NCI-H1048 (cell line): ENCODE data around the gene EIF4EBP2.

Experiments
- DNase-seq: peaks from one replicate; lab custom pipeline; 2025; lab: John Stamatoyannopoulos, UW

EIF4EBP2 gene

DNA sequence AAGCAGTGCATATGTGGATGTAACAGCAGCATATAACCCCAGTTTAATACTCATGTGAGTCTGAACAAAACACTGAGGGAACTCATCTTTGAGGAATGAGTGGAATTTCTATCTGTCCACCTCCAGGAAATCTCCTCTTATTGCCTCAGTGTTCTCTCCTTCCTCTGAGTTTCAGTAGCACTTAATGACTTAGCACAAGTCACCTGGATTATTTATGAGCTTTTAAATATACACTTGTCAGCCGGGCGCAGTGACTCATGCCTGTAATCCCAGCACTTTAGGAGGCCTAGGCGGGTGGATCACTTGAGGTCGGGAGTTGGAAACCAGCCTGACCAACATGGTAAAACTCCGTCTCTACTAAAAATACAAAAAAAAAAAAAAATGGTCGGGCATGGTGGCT, 25.8 kb upstream of the EIF4EBP2 start:
- DNase-seq = no peak

DNA sequence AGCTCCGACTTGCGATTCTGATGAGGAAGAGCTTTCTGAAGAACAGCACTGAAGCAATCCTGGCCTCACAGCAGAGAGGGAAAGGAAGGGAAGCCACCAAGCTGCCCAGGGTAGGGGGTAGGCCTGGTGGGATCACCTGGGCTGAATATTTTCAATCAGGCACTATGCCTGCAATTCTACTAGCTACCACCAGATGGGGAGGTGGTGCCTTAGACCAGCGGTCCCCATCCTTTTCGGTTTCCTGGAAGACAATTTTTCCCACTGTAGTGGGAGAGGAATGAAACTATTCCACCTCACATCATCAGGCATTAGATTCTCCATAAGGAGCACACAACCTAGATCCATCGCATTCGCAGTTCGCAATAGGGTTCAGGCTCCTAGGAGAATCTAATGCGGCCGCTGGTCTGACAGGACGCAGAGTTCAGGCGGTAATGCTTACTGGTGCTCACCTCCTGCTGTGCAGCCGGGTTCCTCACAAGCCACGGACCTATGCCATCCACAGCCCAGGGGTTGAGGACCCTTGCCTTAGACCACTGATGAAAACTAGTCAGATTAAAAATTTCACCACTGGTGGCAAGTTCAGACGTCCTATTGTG, 24.3 kb upstream of the EIF4EBP2 start:
- DNase-seq = no peak

DNA sequence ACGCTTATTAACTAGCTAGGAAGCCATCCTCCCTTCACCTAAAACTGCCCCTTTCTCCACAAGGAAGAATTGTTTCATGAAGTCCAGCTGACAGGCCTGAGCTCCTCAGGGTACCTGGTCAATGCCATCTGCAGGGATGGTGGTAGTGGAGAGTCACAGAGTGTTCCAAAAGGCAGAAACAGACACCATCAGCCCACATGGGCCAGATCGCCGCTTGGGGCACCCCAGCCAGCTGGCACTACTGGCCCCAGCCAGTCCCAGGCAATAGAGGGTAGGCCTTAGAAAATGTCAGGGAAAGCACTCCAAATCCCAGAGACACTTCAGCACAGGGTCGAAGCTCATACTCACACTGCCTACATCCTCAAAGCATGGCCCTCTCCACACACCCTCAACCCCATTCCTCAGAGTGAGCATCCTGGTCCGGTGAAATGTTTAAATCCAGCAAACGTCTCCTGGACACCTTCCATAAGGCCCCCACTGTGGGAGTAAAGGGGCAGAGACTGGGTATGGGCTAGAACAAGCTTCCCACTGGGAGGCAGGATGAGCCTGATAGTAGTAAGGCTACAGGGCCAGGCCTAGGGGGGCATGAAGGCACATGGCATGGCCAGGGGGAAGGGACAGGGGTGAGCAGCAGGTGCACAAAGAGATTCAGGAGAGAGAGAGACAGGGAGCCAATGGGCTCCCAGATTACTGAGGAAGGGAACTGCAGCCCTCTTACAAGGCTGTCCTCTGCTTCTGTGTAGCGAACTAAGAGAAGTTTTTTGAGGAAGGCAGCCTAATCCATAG, 23.4 kb upstream of the EIF4EBP2 start:
- no peak for DNase-seq

DNA sequence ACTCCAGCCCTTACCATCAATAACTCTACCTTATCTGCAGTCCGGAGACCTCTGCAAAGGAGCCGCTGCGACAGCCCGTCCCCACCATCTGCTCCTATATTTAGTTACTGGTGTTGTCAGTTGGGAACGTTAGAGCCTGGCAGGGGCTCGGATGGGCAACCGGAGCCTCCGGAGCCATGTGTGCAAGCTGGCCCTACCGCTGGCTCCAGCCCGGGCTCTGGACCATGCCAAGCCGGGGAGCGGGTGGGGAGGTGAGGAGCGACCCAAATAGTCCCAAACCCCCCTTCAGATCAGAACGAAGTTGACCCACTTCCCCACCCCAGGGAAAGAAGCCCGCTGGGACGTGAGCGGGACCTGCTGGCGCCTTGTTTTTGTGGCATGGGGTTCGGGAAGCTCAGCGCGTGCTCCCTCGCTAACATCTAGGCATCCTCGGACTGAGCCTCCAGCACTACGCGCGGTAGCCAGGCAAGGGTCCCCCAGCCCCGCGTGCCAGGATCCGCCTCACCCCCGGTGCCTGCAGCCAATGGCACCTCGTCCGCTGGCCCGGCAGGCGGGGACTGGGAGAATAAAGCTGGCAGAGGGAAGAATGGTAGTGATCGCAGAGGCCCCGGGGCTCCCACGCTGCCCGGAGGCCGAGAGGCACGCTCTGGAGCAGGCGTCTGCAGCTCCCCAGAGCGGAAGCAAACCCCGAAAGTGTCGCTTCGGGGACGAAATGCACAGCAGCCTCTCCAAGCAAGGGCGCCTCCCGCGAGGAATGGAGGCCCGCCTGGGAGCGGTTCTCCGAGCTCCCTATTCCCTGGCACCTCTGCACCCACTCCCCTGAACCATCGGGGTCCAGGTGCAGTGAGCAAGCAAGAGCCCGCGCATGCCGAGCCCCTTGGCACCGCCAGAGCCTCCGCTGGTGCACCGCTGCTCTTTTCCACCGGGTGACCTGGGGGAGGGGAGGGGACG, 22.2 kb upstream of the EIF4EBP2 start:
- peak; percentile 16 for DNase-seq

DNA sequence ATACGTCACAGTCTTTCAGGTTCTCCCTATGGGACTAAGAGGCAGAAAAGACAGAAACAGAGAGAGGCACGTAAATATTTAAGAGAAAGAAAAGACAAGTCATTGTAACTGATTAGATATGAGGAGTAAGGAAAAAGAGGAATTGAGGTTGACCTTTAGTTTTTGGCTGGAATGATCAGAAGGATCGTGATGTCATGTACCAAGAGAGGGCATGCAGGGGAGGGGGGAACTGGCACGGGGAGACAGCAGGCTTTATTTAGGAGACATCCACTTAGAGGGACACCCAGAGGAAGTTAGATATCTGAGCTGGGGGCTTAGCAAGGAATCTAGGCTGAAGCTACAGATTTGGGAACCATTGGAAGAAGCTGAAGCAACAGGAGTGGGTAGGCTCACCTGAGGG, 12.3 kb upstream of the EIF4EBP2 start:
- DNase-seq = no peak

DNA sequence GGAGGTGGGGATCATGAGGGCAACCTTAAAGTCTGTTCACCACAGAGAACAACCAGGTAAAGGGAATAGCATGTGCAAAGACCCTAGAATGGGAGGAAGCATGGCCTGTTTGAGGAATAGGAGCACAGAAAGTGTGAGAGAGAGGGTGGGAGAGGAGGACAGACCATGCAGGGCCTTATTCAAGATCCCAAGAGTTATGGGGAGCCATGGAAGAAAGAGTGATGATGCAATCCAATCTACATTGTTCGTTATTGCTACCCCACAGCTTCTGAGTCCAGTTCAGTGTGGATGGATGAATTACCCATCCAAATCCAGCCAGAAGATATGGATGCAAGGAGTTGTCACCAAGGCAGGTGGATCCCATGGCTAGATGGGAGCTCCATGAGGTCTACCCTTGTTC, 7.8 kb upstream of the EIF4EBP2 start:
- DNase-seq = no peak

DNA sequence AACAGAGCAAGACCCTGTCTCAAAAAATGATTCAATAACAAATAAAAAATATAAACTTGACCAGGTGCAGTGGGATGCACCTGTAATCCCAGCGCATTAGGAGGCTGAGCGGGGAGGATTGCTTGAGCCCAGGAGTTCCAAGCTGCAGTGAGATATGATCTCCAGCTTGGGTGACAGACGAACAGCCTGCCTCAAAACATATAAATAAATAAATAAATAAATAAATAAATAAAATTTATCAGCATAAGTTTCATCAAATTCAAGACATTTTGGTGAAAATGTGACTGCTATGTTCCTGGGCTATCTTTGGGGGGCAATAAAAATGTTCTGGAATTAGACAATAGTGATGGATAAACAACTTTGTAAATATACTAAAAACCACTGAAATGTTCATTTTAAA, 4.8 kb upstream of the EIF4EBP2 start:
- no peak for DNase-seq

DNA sequence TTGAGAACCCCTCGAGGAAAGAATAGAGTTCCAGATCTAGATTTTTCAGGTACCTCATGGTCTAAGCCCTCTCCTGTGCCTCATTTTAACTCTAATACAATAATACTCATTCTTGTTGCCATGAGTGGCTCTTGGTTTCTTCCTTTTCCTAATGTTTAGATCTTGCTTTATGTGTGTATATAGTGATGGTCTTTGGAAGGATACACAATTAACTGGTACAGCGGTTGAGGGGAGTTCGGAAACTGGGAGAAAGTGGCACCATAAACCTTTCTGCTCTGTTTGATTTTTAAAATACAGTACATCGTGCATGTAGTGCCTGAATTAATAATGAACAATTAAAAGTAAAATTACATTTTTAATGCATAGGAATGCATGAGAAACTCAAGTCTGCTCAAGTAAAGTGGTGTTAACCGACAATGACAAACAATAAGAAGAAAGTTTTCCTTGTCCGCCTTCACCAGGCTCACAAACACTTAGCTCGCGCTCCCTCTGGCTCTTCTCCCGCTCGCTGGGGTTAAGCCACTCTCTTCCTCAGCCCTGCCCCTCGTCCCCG, 386 bp upstream of the EIF4EBP2 start:
- DNase-seq = no peak

DNA sequence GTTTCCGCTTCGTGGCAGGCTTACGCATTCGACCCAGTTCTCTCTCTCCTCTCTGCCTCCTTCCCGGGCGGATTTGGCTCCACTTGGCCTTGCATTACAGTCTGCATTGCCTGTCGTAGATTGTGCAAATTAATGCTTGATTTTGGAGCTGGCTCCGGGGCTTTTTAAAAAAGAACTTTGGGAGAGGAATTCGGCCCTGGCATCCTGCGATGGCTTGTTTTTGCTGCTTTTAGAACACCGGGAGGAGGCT, 767 bp downstream of the EIF4EBP2 start:
- no peak for DNase-seq

DNA sequence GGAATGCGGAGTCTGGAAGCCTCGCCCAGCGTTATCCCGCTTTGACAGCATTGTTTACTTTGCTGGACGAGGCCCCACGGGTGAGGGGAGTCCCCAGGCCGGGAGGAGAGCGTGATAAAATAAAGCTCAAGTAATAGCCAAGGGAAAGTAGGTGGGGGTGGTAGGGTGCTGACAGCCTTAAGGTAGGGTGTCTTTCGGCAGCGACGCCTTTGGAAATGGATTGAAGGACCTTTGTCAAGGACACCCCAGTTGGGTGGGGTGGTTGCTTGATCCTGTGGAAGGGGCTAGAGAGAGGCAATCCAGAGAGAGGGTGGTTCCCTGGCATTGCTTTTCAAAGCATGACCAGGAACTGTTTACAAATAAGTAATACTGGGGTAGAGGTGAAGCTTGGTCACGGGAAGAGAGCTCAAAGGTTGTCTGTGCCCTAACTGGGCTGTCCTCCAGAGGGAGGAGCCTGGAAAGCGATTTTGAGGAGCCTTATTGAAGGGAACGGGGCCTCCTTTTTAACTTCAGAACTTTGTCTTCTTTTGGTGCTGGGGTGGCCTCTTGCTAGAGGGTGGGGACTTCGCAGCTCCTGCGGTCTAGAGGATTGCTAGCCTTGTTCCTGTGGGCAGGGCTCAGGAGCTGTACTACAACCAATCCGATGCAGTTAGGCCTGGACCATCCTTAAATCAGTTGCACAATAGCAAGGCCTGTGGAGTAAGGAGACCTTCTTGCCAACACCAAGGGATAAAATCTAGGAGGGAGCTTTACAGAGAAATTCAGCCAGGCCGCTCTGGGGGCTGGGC, 1.3 kb downstream of the EIF4EBP2 start:
- no peak for DNase-seq

DNA sequence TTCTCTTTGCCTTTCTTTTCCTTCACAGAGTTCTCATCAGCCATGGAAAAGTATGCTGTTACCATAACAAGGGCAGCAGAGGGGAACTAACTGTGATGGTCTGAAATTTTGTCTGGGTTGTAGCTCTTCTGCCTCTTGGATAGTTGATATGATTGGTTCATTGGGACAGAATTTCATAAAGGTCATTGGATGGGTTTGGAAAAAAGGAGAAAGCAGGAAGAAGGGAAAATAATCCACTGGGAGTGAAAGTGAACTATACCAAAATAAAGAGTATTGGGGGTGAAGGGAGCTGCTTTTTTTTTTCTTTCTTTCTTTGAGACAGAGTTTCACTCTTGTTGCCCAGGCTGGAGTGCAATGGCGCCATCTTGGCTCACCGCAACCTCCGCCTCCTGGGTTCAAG, 5.8 kb downstream of the EIF4EBP2 start:
- no peak for DNase-seq

DNA sequence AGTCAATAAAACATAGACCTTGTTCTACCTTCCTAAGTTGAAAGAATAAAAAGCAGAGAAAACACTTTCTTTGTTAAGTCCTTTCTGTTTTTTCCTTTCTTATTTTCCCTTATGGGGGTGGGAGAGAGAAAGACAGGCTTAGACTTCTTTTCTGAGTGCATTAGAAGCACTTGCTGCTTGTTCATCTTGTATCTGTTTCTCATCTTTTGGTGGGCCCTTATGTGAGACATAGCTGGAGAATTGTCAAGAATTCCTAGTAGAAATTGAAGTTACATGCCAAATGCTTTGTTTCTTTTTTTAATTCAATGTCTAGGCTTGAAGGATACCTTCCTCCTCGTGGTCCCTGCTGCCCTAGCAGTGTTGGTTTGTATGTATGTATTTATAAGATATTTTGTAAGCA, 6.7 kb downstream of the EIF4EBP2 start:
- DNase-seq = no peak

DNA sequence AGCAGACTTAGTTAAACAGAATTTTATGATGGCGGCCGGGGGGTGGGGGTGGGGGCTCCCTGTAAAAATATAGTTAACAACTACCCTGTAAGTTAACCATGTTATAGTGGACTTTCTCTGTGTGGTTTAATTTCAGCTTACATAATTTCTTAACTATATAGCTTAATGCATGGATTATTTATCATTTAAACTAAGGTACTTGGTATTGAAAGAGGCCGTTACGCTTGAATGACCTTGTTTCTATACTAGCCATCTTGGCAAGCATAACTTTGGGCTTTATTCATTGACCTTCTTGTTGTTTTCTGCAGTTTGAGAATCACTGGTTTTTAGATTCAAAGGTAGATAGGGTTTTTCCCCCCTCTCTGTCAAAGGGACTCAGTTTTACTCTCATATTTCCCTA, 8.4 kb downstream of the EIF4EBP2 start:
- DNase-seq = no peak

DNA sequence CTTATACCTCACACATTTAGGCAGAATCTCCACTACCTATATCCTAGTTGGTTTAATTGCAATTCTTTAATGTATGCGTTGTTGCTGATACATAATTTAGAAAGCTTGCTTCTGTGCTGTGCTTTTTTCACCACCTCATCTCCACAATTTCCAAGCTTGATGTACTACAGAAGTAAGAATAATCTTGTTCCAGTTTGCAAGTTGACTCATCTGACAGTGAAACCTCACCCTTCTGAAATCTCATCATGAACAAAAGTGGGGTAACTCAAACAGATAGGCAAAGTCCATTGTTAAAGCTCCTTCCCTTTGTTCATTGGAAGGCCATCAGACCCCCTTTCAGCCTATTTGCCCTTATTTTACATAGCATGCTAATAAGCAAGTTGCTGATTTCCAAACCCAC, 13.6 kb downstream of the EIF4EBP2 start:
- no peak for DNase-seq

DNA sequence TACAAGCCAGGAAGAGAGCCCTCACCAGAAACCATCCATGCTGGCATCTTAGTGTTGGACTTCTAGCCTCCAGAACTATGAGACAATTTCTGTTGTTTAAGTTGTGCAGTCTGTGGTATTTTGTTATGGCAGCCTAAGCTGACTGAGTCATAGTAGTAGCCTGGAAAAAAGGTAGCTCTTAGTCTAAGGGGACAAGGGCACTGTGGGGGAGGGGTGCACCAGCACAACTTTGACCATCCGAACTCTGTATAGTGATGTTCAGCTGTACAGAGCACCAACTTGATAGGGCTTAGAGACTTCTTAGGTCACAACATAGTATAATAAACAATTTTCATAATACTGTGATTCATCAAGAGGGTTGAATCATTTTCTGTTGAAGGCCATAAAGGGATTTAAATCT, 14.3 kb downstream of the EIF4EBP2 start:
- DNase-seq = no peak

DNA sequence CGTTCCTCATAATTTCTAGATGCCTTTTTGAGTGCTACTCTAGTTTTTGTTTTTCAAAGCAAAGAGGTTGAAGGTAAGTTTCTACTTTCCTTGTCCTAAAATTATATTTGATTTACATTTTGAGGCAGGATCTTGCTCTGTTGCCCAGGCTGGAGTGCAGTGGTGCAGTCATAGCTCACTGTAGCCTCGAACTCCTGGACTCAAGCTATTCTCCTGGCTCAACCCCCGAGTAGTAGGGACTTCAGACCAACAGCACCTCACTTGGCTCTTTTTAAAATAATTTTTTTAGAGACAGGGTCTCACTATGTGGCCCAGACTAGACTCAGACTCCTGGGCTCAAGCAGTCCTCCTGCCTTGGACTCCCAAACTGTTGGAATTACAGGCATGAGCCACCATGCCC, 14.8 kb downstream of the EIF4EBP2 start:
- DNase-seq = no peak

DNA sequence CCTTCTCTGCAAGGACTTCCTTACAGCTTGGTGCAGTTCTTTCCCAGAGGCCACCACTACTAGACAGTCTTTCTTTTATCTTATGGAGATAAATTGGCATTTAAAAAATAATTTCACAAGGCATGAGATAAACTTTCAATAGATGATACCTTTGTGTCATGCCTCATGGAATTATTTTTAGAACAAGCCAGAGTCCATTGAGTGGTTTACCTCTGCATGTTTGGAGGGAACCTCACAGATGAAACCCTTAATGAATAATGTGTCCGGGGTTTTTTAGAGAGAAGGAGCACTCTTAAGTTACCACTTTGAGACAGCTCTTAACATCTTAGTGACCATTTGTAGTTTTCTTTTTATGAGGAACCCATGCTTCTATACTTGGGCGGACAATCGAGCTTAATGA, 20.4 kb downstream of the EIF4EBP2 start:
- DNase-seq = no peak

DNA sequence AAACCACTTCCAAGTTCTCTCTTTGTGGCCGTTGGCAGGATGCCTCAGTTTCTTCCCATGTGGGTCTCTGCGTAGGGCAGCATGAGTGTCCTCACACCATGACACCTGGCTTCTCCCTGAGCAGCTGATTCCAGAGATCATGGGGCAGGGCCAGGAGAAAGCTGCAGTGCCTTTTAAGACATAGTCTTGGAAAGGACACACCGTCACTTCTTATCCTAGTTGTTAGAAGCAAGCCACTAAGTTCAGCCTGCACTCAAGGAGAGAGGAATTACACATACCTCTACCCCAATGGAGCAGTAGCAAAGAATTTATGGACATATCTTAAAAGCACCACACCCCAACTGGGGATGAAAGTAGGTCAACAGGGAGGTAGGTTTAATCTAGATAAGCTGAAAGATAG, 21.2 kb downstream of the EIF4EBP2 start:
- DNase-seq = no peak

DNA sequence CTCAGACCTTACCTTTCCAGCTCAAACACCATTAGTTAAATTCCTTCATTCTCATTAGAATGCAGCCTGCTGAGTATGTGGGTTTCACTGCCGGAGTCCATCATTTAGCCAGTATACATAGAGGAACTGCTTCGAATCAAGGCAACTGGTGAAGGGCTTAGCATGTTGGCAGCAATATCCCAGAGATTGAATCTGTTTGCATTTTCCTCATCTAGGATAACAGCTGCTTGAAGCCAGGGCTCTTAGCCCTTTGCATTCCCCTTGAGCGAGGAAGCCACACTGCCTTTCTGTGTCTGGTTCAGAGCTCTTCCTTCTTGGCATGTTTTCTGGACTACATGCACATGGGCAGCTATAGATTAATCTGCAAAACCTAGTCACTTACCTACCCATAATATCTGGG, 22.9 kb downstream of the EIF4EBP2 start:
- no peak for DNase-seq

DNA sequence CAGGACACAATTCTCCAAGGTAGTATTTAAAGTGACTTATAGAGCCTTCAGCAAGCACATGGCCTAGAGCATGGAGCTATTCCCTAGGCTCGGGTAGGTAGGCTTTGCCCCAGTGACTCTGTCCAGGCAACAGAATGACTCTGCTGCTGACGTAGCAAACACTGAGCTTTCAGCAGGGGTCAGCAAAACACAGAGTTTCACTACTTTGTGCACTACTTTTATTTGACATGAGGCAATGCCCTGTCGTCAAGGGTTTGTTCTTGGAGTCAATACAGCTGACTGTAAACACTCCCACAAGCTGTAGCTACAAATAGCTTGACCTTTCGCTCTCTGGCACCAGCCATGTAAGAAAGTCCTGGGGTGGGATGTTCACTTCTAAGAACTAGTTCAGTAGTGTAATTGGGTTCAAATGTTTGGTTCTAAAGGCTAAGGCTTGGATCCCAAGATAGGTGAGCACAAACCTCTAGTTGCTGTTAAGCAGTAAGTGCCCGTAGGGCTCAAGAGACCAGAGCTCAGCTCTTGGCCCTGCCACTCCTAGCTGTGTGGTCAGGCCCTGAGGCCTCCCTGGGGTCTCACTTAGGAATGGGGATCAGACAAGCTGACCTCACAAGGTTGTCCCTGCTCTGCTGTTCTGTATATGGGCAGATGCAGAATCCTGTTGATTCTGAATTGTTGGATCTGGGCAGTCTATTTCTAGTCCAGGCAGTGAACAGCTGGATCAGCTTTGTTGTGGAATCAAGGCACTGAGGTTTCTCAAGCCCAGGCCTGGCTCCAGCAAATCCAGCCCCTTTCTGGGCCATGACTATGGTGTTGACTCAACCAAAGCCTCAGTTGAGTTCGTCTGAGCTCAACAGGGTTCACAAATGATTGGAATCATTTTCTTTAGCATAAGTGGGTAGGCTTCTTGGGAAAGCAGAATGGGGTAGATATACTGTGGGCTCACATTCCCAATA, 26.8 kb downstream of the EIF4EBP2 start:
- no peak for DNase-seq

DNA sequence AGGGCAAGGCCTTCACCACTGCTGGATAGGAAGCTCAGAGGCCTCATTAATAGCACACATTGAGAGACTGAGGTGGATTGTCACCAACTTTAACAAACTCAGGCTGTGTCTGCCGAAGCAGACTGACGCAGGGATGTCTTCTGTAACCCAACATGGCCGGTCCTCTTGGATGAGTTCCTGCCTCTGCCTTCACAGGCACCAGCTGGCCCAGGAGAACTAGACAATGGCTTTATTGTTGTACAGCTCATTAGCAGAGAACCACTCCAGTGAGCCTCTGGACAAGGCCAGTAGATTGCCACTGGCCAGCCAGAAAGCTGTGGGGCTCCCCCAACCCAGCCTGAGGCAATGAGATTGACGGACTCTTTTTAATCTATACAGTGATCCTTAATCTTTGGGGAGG, 28.2 kb downstream of the EIF4EBP2 start:
- DNase-seq = no peak
